Hepatocyte (in vitro differentiated cells): ENCODE results near the gene PRMT3. TPM values are rescaled to one million over a fixed set of nuclear protein-coding genes. Genes with fewer than 3 reads are reported as not detected.

Source experiments
- DNase-seq: peaks from one replicate; pipeline ENCODE4 v3.0.0-alpha.2; 2016; ENCODE audit warnings: low spot score
- H2AFZ ChIP-seq: fragments of 200-600 bp; sonication (generic); 2 replicates; pipeline ENCODE4 v1.6.0; 2016; ENCODE audit warnings: antibody characterized with exemption, mild to moderate bottlenecking
- H3K27ac ChIP-seq: fragments of 200-600 bp; sonication (generic); 2 replicates; pipeline ENCODE4 v1.5.1; 2016; ENCODE audit warnings: mild to moderate bottlenecking
- H3K27me3 ChIP-seq: fragments of 200-600 bp; sonication (generic); 2 replicates; pipeline ENCODE4 v1.6.1; 2016
- H3K36me3 ChIP-seq: fragments of 200-600 bp; sonication (generic); replicated peaks from 2 replicates; pipeline ENCODE4 v1.5.1; 2016; ENCODE audit warnings: low read depth; ENCODE audit not compliant: insufficient read depth
- H3K4me1 ChIP-seq: fragments of 200-600 bp; sonication (generic); 2 replicates; pipeline ENCODE4 v1.5.1; 2016; ENCODE audit warnings: mild to moderate bottlenecking, moderate library complexity; ENCODE audit not compliant: insufficient read depth
- H3K4me2 ChIP-seq: fragments of 200-600 bp; sonication (generic); 2 replicates; pipeline ENCODE4 v1.6.0; 2016
- H3K4me3 ChIP-seq: fragments of 200-600 bp; sonication (generic); 2 replicates; pipeline ENCODE4 v1.5.1; 2016; ENCODE audit warnings: mild to moderate bottlenecking
- H3K79me2 ChIP-seq: fragments of 200-600 bp; sonication (generic); 2 replicates; pipeline ENCODE4 v1.6.0; 2017; ENCODE audit warnings: mild to moderate bottlenecking
- H3K9me2 ChIP-seq: fragments of 200-600 bp; sonication (generic); replicated peaks from 2 replicates; pipeline ENCODE4 v1.6.0; 2017; ENCODE audit warnings: mild to moderate bottlenecking; ENCODE audit not compliant: insufficient read depth
- H3K9me3 ChIP-seq: fragments of 200-600 bp; sonication (generic); 2 replicates; pipeline ENCODE4 v1.5.1; 2016; ENCODE audit warnings: low read depth, mild to moderate bottlenecking
- H4K20me1 ChIP-seq: fragments of 200-600 bp; sonication (generic); 2 replicates; pipeline ENCODE4 v1.6.0; 2016; ENCODE audit warnings: mild to moderate bottlenecking; ENCODE audit not compliant: insufficient read depth, poor library complexity, severe bottlenecking
- EZH2 ChIP-seq: fragments of 200-600 bp; sonication (generic); IDR thresholded peaks from 2 replicates; pipeline ENCODE4 v1.6.1; 2016; ENCODE audit warnings: antibody characterized with exemption, mild to moderate bottlenecking, borderline replicate concordance
- EZH2phosphoT487 ChIP-seq: fragments of 200-600 bp; sonication (generic); IDR thresholded peaks from one replicate; pipeline ENCODE4 v1.6.1; 2018; ENCODE audit warnings: antibody characterized with exemption, mild to moderate bottlenecking, low read depth, moderate library complexity; ENCODE audit not compliant: unreplicated experiment, severe bottlenecking
- WGBS: methylation state at CpG from one replicate; pipeline ENCODE4 v1.1.6; 2016; ENCODE audit warnings: low lambda C conversion rate; ENCODE audit errors: missing lambda C conversion rate; 5-methylcytosine and 5-hydroxymethylcytosine counted together
- polyA plus RNA-seq: library from polyadenylated mRNA; unstranded; fragments of >200 nt; fragmentation: Nextera tagmentation; extraction: Ambion mirVana; gene quantifications from 2 replicates; pipeline ENCODE4 v1.2.1, GENCODE V29; 2016
- total RNA-seq: library from RNA; depleted of rRNA; stranded (reverse); fragments of >200 nt; gene quantifications from 2 replicates; pipeline ENCODE4 v1.2.3, GENCODE V29; 2014
- TF ChIP-seq, protein P1 (sequence below): fragments of 200-600 bp; sonication (generic); IDR thresholded peaks from 2 replicates; pipeline ENCODE4 v1.5.1; 2016; ENCODE audit warnings: antibody characterized with exemption, mild to moderate bottlenecking; ENCODE audit not compliant: poor library complexity

PRMT3 gene
- total and polyA plus RNA-seq, 2 experiments from 2014 or later, result 9.5 to 18.8 TPM

- WGBS, result 86% methylated on average over 4 of the region's 4 CpGs
These were observed 69.7 kb downstream of the PRMT3 start for GRCh38 chr11:20457001-20457799.

DNA sequence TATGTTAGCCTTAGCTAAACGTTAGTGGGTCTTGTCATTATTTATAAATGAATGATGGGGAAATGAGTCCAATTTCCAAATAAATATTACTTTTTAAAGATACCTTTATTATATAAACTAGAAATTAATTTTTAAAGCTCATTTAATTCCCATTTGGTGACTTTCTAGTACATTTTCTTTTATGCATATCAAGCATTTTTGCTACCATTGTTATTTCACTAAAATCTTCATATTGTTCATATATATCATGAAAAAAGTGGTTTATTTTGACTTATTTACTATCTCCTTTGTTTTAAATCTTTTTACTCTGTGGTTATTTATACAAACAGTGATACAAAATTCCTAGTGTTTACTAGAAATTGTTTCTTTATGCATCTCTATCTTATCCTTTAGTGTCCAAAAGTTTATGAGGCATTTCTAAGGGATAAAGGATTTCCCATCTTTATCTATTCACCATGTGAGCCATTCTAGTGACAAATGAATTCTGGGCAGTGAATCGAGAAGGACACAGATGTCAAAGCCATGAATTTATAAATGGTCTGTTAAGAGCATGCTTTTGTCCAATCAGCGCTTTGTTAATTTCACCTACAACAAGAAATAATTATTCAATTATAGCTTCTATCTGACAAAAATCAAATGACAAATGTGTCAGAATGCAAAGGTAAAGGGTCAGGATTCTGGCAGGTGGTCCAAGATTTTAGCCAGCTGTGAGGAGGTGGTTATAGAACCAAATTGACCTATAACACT is 70.6 kb downstream of the PRMT3 start:
- Histone ChIP-seq H3K27ac (no peak overlapping the region), H3K9me3 (no peaks in the 10 kb centered on the region), H3K36me3 (no peaks in the 10 kb centered on the region), H3K9me2 (no peaks in the 10 kb centered on the region), H3K27me3 (no peaks in the 10 kb centered on the region), H3K4me1 (no peaks in the 10 kb centered on the region), H3K79me2 (no peaks in the 10 kb centered on the region), H3K4me3 (no peak overlapping the region), H3K4me2 (no peak overlapping the region), H2AFZ (no peak overlapping the region), H4K20me1 (no peaks in the 10 kb centered on the region)
- 90% methylated on average over 3 of the region's 3 CpGs for WGBS
- TF ChIP-seq, protein P1, sequence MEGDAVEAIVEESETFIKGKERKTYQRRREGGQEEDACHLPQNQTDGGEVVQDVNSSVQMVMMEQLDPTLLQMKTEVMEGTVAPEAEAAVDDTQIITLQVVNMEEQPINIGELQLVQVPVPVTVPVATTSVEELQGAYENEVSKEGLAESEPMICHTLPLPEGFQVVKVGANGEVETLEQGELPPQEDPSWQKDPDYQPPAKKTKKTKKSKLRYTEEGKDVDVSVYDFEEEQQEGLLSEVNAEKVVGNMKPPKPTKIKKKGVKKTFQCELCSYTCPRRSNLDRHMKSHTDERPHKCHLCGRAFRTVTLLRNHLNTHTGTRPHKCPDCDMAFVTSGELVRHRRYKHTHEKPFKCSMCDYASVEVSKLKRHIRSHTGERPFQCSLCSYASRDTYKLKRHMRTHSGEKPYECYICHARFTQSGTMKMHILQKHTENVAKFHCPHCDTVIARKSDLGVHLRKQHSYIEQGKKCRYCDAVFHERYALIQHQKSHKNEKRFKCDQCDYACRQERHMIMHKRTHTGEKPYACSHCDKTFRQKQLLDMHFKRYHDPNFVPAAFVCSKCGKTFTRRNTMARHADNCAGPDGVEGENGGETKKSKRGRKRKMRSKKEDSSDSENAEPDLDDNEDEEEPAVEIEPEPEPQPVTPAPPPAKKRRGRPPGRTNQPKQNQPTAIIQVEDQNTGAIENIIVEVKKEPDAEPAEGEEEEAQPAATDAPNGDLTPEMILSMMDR, result no peak
- TF ChIP-seq EZH2phosphoT487, result no peak
- no peak for TF ChIP-seq EZH2
- no peak for DNase-seq

More at GRCh38 chr11:20457001-20457799, 69.7 kb downstream of the PRMT3 start:
- H3K27ac ChIP-seq, result no peak overlapping the region
- no peaks in the 10 kb centered on the region for H3K4me1 ChIP-seq
- H3K36me3 ChIP-seq, result no peaks in the 10 kb centered on the region
- DNase-seq, result no peak
- no peak overlapping the region for H2AFZ ChIP-seq
- H3K79me2 ChIP-seq, result no peaks in the 10 kb centered on the region
- H3K9me3 ChIP-seq, result no peaks in the 10 kb centered on the region
- H3K4me2 ChIP-seq, result no peak overlapping the region
- H3K9me2 ChIP-seq, result no peaks in the 10 kb centered on the region
- H3K4me3 ChIP-seq, result no peak overlapping the region
- TF ChIP-seq, protein P1, result no peak
- TF ChIP-seq EZH2phosphoT487, result no peak
- no peak for TF ChIP-seq EZH2
- H3K27me3 ChIP-seq, result no peaks in the 10 kb centered on the region
- H4K20me1 ChIP-seq, result no peaks in the 10 kb centered on the region

DNA sequence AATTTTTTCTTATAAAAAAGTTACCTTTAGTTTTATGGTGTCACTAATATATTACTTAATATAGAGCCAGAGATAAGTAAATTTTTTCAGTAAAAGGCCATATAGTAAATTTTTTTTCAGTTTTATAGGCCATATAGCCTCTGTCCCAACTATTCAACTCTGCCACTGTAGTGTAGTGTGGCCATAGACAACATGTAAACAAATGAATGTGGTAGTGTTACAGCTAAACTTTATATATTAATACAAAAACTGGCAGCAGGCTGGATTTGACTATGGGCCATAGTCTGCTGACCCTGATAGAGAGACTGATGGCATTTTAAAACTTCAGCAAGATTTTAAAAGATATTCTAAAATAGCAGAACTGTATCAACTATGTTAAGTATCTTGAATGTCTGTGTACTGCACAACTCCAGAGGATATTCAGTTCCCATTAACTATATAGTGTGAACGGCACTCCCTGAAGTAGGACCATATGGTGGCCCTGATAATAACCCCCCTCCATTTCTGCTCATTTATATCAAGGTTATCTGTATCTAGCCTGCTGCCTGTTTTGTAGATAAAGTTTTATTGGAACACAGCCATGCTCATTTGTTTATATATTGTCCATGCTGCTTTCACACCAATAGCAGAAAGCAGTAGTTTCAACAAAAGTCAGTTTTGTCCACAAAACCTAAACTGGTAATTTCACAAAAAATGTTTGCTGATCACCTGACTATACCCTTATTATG is 71.6 kb downstream of the PRMT3 start:
- no peaks in the 10 kb centered on the region for H4K20me1 ChIP-seq
- H3K36me3 ChIP-seq, result no peaks in the 10 kb centered on the region
- H3K27ac ChIP-seq, result no peak overlapping the region
- TF ChIP-seq, protein P1, result no peak
- H3K9me3 ChIP-seq, result no peaks in the 10 kb centered on the region
- no peaks in the 10 kb centered on the region for H3K27me3 ChIP-seq
- no peaks in the 10 kb centered on the region for H3K9me2 ChIP-seq
- no peak overlapping the region for H3K4me2 ChIP-seq
- no peaks in the 10 kb centered on the region for H3K4me1 ChIP-seq
- H3K4me3 ChIP-seq, result no peak overlapping the region
- H2AFZ ChIP-seq, result no peak overlapping the region
- 64% methylated on average over 1 of the region's 1 CpG for WGBS
- DNase-seq, result no peak
- no peaks in the 10 kb centered on the region for H3K79me2 ChIP-seq
